OCI-M2 (cell line): ENCODE measurements around the gene CMTR1.

ENCODE experiments used
- DNase-seq: peaks from one replicate; lab custom pipeline; 2025; ENCODE audit not compliant: unreplicated experiment; lab: John Stamatoyannopoulos, UW

CMTR1 gene

GRCh38 chr6:37477656-37478435 is 44.8 kb downstream of the CMTR1 start:
- DNase-seq = no peak

- DNase-seq = no peak
These were observed 45.8 kb downstream of the CMTR1 start for GRCh38 chr6:37478827-37479226.

- no peak for DNase-seq
These were observed 46.3 kb downstream of the CMTR1 start for GRCh38 chr6:37479266-37479854.

- no peak for DNase-seq
These were observed 47.2 kb downstream of the CMTR1 start for GRCh38 chr6:37480118-37480736.

GRCh38 chr6:37480951-37481534 is 48.0 kb downstream of the CMTR1 start:
- no peak for DNase-seq

- no peak for DNase-seq
These were observed 48.9 kb downstream of the CMTR1 start for GRCh38 chr6:37481711-37482605.

- no peak for DNase-seq
These were observed 49.7 kb downstream of the CMTR1 start for GRCh38 chr6:37482606-37483251.

GRCh38 chr6:37483252-37483901 is 50.4 kb downstream of the CMTR1 start:
- DNase-seq = no peak

GRCh38 chr6:37483917-37484785 is 51.1 kb downstream of the CMTR1 start:
- no peak for DNase-seq

- no peak for DNase-seq
These were observed 51.8 kb downstream of the CMTR1 start for GRCh38 chr6:37484786-37485170.

- no peak for DNase-seq
These were observed 52.3 kb downstream of the CMTR1 start for GRCh38 chr6:37485291-37485702.

- no peak for DNase-seq
These were observed 53.3 kb downstream of the CMTR1 start for GRCh38 chr6:37486121-37486839.

GRCh38 chr6:37487591-37488380 is 54.8 kb downstream of the CMTR1 start:
- no peak for DNase-seq

- no peak for DNase-seq
These were observed 55.5 kb downstream of the CMTR1 start for GRCh38 chr6:37488476-37488875.

- no peak for DNase-seq
These were observed 56.8 kb downstream of the CMTR1 start for GRCh38 chr6:37489697-37490336.

GRCh38 chr6:37490536-37491170 is 57.6 kb downstream of the CMTR1 start:
- DNase-seq = no peak
